ENCODE data around the gene ERC2.

ERC2 gene

DNA sequence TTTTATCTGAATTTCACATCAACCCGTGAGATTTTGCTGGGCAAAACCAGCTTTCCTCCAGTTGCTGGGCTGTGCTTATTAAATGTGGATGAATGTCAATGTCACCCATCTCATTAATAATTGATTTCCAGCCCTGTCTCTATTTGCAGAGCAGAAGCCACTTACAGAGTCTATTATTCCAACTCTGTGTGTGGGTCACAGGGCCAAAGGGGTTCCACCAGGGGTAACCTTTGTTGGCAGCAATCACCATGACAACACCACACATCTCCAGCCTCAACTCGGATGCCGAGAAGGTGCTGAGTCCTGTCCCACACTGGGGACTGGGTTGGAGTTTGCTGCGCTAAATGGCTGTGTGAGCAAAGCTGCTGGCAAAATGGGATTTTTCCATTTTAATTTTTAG lies 930.1 kb downstream of the ERC2 start:
- Histone ChIP-seq H3K9ac (ENCODE audit: low read depth, low read length) (no peak overlapping the region), H3K4me1 (ENCODE audit: insufficient read depth, low read length) (peaks cover 17% of the 10 kb centered on the region), H3K36me3 (ENCODE audit: insufficient read depth, low read length) (no peaks in the 10 kb centered on the region), H3K9me3 (ENCODE audit: control insufficient read depth, insufficient read depth, low read length) (no peaks in the 10 kb centered on the region; the same call in 1 of the 2 replicates)

DNA sequence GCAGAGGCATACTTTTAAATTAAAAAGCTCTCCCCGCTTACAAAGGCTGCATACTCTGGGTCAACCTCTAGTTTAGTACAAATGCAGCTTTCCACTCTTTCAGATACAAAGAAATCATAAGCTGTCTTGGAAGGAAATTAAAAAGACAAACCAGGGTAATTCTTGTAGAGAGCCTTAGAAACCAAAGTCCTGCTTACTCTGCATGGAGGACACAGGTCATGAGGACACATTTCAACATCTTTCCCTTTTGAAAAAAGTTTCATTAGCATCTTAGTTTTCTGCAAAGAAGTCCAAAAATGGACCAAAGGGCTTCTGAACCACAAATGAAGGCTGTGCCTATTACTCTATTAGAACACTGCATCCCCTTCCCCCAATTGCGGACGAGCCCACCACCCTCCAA lies 930.7 kb downstream of the ERC2 start:
- no peaks in the 10 kb centered on the region for H3K36me3 ChIP-seq (ENCODE audit: insufficient read depth, low read length)
- H3K9me3 ChIP-seq (ENCODE audit: control insufficient read depth, insufficient read depth, low read length): no peaks in the 10 kb centered on the region; the same call in 1 of the 2 replicates
- H3K9ac ChIP-seq (ENCODE audit: low read depth, low read length): no peak overlapping the region
- peaks cover 17% of the 10 kb centered on the region for H3K4me1 ChIP-seq (ENCODE audit: insufficient read depth, low read length)

DNA sequence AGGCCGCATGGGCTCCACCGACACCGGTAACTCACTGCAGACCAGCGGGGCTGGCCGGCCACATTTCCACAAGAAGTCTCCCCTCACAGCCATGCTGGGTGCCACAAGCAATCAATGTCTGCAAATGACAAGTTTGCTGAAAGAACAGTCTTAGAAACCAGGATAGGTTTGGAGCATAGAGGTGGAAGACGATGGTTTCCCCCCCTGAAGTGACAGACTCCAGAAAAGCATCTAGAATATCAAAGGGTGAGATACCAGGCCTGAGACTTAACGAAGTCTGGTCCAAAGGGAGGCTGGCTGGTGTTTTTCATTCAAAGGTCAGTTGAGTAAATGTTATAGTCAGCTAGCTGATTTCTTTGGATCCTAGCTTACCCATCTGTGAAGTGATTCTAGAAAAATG lies 931.1 kb downstream of the ERC2 start:
- Histone ChIP-seq H3K36me3 (ENCODE audit: insufficient read depth, low read length) (no peaks in the 10 kb centered on the region), H3K4me1 (ENCODE audit: insufficient read depth, low read length) (peaks cover 17% of the 10 kb centered on the region), H3K9me3 (ENCODE audit: control insufficient read depth, insufficient read depth, low read length) (no peaks in the 10 kb centered on the region), H3K9ac (ENCODE audit: low read depth, low read length) (no peak overlapping the region)

DNA sequence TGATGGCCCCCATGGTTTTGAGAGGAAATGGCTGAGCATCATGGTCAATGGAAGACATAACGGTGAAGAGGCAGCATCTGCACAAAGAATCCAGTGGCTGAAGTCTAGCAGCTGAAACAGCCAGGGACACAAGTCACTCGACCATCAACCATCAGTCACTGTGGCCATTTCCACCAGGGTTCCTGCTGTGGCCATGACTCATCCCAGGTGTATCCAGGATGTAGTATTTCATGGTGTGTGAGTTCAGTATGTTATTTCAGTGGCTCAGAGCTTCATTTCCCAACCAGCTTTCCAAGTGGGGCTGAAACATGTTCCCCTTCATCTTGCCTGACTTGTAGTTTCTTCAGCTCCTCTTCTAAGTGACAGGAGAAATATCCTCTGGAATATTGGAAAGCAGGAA lies 933.4 kb downstream of the ERC2 start:
- Histone ChIP-seq H3K36me3 (ENCODE audit: insufficient read depth, low read length) (no peaks in the 10 kb centered on the region), H3K4me1 (ENCODE audit: insufficient read depth, low read length) (peaks cover 15% of the 10 kb centered on the region), H3K9me3 (ENCODE audit: control insufficient read depth, insufficient read depth, low read length) (no peaks in the 10 kb centered on the region), H3K9ac (ENCODE audit: low read depth, low read length) (no peak overlapping the region)

GRCh38 chr3:55532806-55533205 lies 935.5 kb downstream of the ERC2 start:
- Histone ChIP-seq H3K9me3 (ENCODE audit: control insufficient read depth, insufficient read depth, low read length) (no peaks in the 10 kb centered on the region), H3K4me1 (ENCODE audit: insufficient read depth, low read length) (peaks cover 15% of the 10 kb centered on the region), H3K9ac (ENCODE audit: low read depth, low read length) (no peak overlapping the region), H3K36me3 (ENCODE audit: insufficient read depth, low read length) (no peaks in the 10 kb centered on the region)

- Histone ChIP-seq H3K9me3 (ENCODE audit: control insufficient read depth, insufficient read depth, low read length) (no peaks in the 10 kb centered on the region), H3K36me3 (ENCODE audit: insufficient read depth, low read length) (no peaks in the 10 kb centered on the region), H3K9ac (ENCODE audit: low read depth, low read length) (no peak overlapping the region), H3K4me1 (ENCODE audit: insufficient read depth, low read length) (peaks cover 15% of the 10 kb centered on the region)
Measured at GRCh38 chr3:55531321-55531720, 936.9 kb downstream of the ERC2 start.

- Histone ChIP-seq H3K36me3 (ENCODE audit: insufficient read depth, low read length) (no peaks in the 10 kb centered on the region), H3K9me3 (ENCODE audit: control insufficient read depth, insufficient read depth, low read length) (no peaks in the 10 kb centered on the region)
Measured at GRCh38 chr3:55527361-55527760, 940.9 kb downstream of the ERC2 start.

DNA sequence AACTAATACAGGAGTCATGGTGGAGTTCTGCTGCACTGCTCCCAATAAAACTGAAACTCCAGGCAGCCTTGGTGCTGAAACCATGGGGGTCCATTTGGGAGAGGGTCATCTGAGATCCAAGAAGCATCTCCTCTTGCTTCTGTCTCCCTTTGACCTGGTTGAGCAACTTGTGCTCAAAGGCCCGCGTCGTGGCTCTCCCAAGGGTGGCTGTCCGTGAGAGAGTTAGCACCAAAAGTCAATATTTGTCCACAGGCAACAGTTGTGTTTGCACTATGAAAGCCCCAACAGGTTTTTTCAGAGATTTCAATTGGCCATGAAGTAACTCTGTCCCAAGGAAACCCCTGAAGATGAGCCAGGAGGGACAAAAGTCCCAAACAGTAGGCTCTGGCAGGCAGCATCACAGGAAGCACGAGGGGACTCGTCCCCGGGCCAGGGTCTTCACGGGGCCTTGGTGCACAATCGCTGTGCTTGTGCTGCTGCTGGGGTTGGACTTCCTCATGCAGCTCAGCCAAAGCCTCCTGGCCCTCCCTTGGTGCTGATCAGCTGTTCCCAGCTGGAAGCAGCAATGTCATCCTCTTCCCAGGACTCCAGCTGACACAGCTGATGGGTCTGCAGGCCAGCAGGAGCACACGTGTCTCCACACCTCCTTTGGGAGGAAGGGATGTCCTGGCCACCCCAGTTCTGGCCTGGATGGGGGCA lies 941.8 kb downstream of the ERC2 start:
- Histone ChIP-seq H3K9me3 (ENCODE audit: control insufficient read depth, insufficient read depth, low read length) (no peaks in the 10 kb centered on the region), H3K4me1 (ENCODE audit: insufficient read depth, low read length) (peaks cover 25% of the 10 kb centered on the region), H3K36me3 (ENCODE audit: insufficient read depth, low read length) (no peaks in the 10 kb centered on the region), H3K9ac (ENCODE audit: low read depth, low read length) (no peak overlapping the region)

More at GRCh38 chr3:55527361-55527760, 940.9 kb downstream of the ERC2 start:
- H3K4me1 ChIP-seq (ENCODE audit: insufficient read depth, low read length): peaks cover 22% of the 10 kb centered on the region
- no peak overlapping the region for H3K9ac ChIP-seq (ENCODE audit: low read depth, low read length)

- no peaks in the 10 kb centered on the region for H3K9me3 ChIP-seq (ENCODE audit: control insufficient read depth, insufficient read depth, low read length)
- H3K9ac ChIP-seq (ENCODE audit: low read depth, low read length): no peak overlapping the region
- no peaks in the 10 kb centered on the region for H3K36me3 ChIP-seq (ENCODE audit: insufficient read depth, low read length)
Measured at GRCh38 chr3:55525436-55525835, 942.8 kb downstream of the ERC2 start.

DNA sequence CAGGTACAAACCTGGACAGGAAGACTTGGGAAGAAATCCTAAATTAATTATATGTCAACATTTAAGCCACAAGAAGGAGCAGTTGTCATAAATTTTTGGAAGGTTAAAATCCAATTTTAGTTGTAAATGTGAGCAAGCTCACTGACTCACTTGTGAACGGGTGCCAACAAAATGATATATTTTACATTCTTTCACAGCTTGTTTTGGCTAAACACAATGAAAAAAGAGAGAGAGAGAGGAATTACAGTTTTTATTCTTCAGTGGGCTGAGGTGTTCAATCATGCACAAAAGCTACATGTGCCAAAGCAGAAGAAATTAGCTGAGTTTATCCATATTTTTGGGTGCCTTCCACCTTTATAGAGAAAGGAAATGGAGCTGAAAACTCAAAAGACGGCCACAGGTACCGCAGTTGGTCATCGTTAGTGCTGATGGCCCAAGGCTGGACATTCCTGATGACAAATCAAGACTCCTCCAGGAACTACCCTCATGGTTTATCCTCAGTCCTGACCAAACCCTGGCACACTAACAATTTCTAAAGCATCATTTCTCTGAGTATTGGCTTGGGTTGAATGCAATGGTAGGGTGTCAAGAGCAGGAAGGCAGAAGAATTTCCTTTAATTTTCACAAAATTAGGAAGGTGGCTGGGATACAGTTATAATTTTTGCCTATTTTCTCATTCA lies 943.6 kb downstream of the ERC2 start:
- no peaks in the 10 kb centered on the region for H3K36me3 ChIP-seq (ENCODE audit: insufficient read depth, low read length)
- H3K9ac ChIP-seq (ENCODE audit: low read depth, low read length): no peak overlapping the region
- H3K4me1 ChIP-seq (ENCODE audit: insufficient read depth, low read length): peaks cover 23% of the 10 kb centered on the region
- no peaks in the 10 kb centered on the region for H3K9me3 ChIP-seq (ENCODE audit: control insufficient read depth, insufficient read depth, low read length)

More at GRCh38 chr3:55525436-55525835, 942.8 kb downstream of the ERC2 start:
- H3K4me1 ChIP-seq (ENCODE audit: insufficient read depth, low read length): peaks cover 23% of the 10 kb centered on the region

DNA sequence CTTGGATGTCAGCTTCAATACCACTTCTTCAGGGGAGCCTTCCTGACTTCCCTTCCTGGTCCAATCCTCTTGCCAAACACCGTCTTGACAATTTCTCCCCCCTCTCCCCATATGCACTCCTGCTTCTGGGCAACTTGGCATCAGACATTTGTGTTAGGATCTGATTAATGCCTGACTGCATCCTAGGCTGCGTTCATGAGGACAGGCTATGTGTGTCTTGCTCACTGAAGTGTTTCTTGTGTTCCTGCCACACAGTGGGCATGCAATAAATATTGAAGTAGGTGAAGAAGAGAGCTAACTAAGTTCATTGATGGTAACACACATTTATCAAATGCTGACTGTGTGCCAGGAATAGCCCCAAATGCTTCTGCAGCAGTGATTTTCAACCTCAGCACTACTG lies 944.8 kb downstream of the ERC2 start:
- H3K9ac ChIP-seq (ENCODE audit: low read depth, low read length): no peak overlapping the region
- H3K36me3 ChIP-seq (ENCODE audit: insufficient read depth, low read length): no peaks in the 10 kb centered on the region
- peaks cover 23% of the 10 kb centered on the region for H3K4me1 ChIP-seq (ENCODE audit: insufficient read depth, low read length)
- no peaks in the 10 kb centered on the region for H3K9me3 ChIP-seq (ENCODE audit: control insufficient read depth, insufficient read depth, low read length)

DNA sequence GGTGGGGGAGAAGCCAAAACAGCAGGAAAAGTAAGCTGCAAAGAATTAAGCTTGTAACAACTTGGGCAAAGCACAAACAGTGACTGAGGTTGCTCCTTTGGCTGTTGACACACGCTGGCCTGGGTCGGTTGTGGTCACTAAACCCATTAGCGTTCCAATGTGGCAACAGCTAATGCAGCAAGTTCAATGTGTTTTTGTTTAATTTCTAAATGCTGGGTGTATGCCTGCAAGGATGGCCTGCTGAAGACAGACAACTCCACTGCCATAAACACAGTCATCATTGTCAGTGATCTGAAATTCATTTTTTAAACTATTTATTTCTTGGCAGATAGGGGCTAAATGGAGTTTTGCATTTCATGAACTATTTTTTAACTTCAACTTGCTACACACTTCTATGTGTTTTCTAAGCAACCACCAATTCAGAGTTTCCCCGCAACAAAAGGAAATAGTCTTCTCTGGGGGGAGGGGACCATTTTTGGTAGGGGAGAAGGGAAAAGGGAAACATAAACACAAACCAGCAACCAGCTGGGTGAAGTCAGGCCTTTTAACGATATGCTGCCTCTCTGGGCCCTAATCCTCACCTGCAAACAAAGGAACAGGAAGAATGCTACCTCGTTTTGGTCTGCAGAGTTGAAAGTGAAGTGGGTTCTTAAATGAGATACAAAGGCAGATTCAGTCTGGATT lies 946.4 kb downstream of the ERC2 start:
- Histone ChIP-seq H3K36me3 (ENCODE audit: insufficient read depth, low read length) (no peaks in the 10 kb centered on the region), H3K9ac (ENCODE audit: low read depth, low read length) (no peak overlapping the region), H3K4me1 (ENCODE audit: insufficient read depth, low read length) (peaks cover 23% of the 10 kb centered on the region), H3K9me3 (ENCODE audit: control insufficient read depth, insufficient read depth, low read length) (no peaks in the 10 kb centered on the region)

- H3K4me1 ChIP-seq (ENCODE audit: insufficient read depth, low read length): peaks cover 23% of the 10 kb centered on the region
- H3K36me3 ChIP-seq (ENCODE audit: insufficient read depth, low read length): no peaks in the 10 kb centered on the region
- H3K9ac ChIP-seq (ENCODE audit: low read depth, low read length): no peak overlapping the region
- H3K9me3 ChIP-seq (ENCODE audit: control insufficient read depth, insufficient read depth, low read length): no peaks in the 10 kb centered on the region
Measured at GRCh38 chr3:55521064-55521737, 947.1 kb downstream of the ERC2 start.

- H3K9me3 ChIP-seq (ENCODE audit: control insufficient read depth, insufficient read depth, low read length): no peaks in the 10 kb centered on the region
- no peaks in the 10 kb centered on the region for H3K36me3 ChIP-seq (ENCODE audit: insufficient read depth, low read length)
- peaks cover 23% of the 10 kb centered on the region for H3K4me1 ChIP-seq (ENCODE audit: insufficient read depth, low read length)
- no peak overlapping the region for H3K9ac ChIP-seq (ENCODE audit: low read depth, low read length)
Measured at GRCh38 chr3:55519019-55519418, 949.2 kb downstream of the ERC2 start.
